Naive B cell (primary cell): ENCODE results near the gene GJD3. TPM values are rescaled to one million over a fixed set of nuclear protein-coding genes. Genes with fewer than 3 reads are reported as not detected.

ENCODE experiments used
- ATAC-seq, 2 donors: fragments of 150-1000 bp; cut with Tn5 transposase; 2 replicates each; pipeline ENCODE4 v1.10.0; 2021; ENCODE audit warnings: low read depth in 2 of 2, mild to moderate bottlenecking in 2 of 2, moderate library complexity in 2 of 2
- DNase-seq: peaks from one replicate; pipeline ENCODE4 v3.0.0; 2022
- H3K27ac Mint-ChIP-seq, 6 donors: one replicate each; pipeline ENCODE4 v1.8.0; 2020 to 2022; ENCODE audit warnings: mild to moderate bottlenecking in 6 of 6, mixed read lengths in 6 of 6, moderate library complexity in 5 of 6, inconsistent platforms in 2 of 6
- H3K27me3 Mint-ChIP-seq, 3 donors: one replicate each; pipeline ENCODE4 v1.8.0; 2021 to 2022; ENCODE audit warnings: mixed read lengths in 3 of 3, mild to moderate bottlenecking in 1 of 3
- H3K36me3 Mint-ChIP-seq, 2 donors: one replicate each; pipeline ENCODE4 v1.8.0; 2020 to 2022; ENCODE audit warnings: mixed read lengths in 2 of 2, inconsistent platforms in 1 of 2, mild to moderate bottlenecking in 1 of 2
- H3K4me1 Mint-ChIP-seq, 3 donors: one replicate each; pipeline ENCODE4 v1.8.0; 2020 to 2022; ENCODE audit warnings: mixed read lengths in 3 of 3, inconsistent platforms in 1 of 3, mild to moderate bottlenecking in 1 of 3, moderate library complexity in 1 of 3
- H3K4me3 Mint-ChIP-seq, 8 donors: one replicate each; pipeline ENCODE4 v1.8.0; 2020 to 2022; ENCODE audit warnings: mild to moderate bottlenecking in 8 of 8, mixed read lengths in 8 of 8, moderate library complexity in 8 of 8, inconsistent platforms in 2 of 8
- H3K9me3 Mint-ChIP-seq, 7 donors: one replicate each; pipeline ENCODE4 v1.8.0; 2020 to 2022; ENCODE audit warnings: mixed read lengths in 7 of 7, mild to moderate bottlenecking in 5 of 7, inconsistent platforms in 2 of 7, moderate library complexity in 1 of 7
- polyA plus RNA-seq, 6 donors: library from polyadenylated mRNA; unstranded; fragments of 300-500 nt; fragmentation: Illumina TruSeq; gene quantifications; one replicate each; pipeline ENCODE4 v1.2.3, GENCODE V29; 2021; ENCODE audit warnings: low read depth in 6 of 6

Gene GJD3
- polyA plus RNA-seq, 6 donors from 2014 or later, result 0.44 to 0.98 TPM; not detected in 4

GRCh38 chr17:40326014-40326831 is 38.3 kb downstream of the GJD3 start:
- peak overlapping the region; percentile 77 to 97 (median 89) for H3K4me3 Mint-ChIP-seq
- H3K27ac Mint-ChIP-seq, result peak overlapping the region; percentile 100
- peaks cover 0 to 4% (median 0%) of the 10 kb centered on the region in 3 donors for H3K27me3 Mint-ChIP-seq
- H3K9me3 Mint-ChIP-seq, result peaks cover 0 to 6% (median 0%) of the 10 kb centered on the region in 7 donors
- ATAC-seq, result peak; percentile 27 to 31
- peak; percentile 76 for DNase-seq
- H3K4me1 Mint-ChIP-seq, result peaks cover 86 to 96% (median 93%) of the 10 kb centered on the region in 3 donors
- H3K36me3 Mint-ChIP-seq, result no peaks in the 10 kb centered on the region

- DNase-seq, result peak; percentile 60
- Mint-ChIP-seq H3K27ac (peak overlapping the region; percentile 100), H3K4me1 (peaks cover 88 to 96% (median 93%) of the 10 kb centered on the region in 3 donors), H3K9me3 (peaks cover 0 to 6% (median 0%) of the 10 kb centered on the region in 7 donors), H3K4me3 (peak overlapping the region; percentile 82 to 97 (median 91)), H3K27me3 (peaks cover 0 to 4% (median 0%) of the 10 kb centered on the region in 3 donors), H3K36me3 (no peaks in the 10 kb centered on the region)
- ATAC-seq, result peak in 1 of 2 donors; percentile 7
Measured at GRCh38 chr17:40325156-40326013, 39.2 kb downstream of the GJD3 start.

GRCh38 chr17:40323391-40324381 is 40.9 kb downstream of the GJD3 start:
- DNase-seq (peak; percentile 89), ATAC-seq (peak; percentile 49 to 50)
- peaks cover 0 to 6% (median 0%) of the 10 kb centered on the region in 7 donors for H3K9me3 Mint-ChIP-seq
- peaks cover 92 to 97% (median 93%) of the 10 kb centered on the region in 3 donors for H3K4me1 Mint-ChIP-seq
- H3K27me3 Mint-ChIP-seq, result peaks cover 0 to 4% (median 0%) of the 10 kb centered on the region in 3 donors
- no peaks in the 10 kb centered on the region for H3K36me3 Mint-ChIP-seq
- H3K27ac Mint-ChIP-seq, result peak overlapping the region; percentile 100
- peak overlapping the region; percentile 82 to 97 (median 92) for H3K4me3 Mint-ChIP-seq

DNA sequence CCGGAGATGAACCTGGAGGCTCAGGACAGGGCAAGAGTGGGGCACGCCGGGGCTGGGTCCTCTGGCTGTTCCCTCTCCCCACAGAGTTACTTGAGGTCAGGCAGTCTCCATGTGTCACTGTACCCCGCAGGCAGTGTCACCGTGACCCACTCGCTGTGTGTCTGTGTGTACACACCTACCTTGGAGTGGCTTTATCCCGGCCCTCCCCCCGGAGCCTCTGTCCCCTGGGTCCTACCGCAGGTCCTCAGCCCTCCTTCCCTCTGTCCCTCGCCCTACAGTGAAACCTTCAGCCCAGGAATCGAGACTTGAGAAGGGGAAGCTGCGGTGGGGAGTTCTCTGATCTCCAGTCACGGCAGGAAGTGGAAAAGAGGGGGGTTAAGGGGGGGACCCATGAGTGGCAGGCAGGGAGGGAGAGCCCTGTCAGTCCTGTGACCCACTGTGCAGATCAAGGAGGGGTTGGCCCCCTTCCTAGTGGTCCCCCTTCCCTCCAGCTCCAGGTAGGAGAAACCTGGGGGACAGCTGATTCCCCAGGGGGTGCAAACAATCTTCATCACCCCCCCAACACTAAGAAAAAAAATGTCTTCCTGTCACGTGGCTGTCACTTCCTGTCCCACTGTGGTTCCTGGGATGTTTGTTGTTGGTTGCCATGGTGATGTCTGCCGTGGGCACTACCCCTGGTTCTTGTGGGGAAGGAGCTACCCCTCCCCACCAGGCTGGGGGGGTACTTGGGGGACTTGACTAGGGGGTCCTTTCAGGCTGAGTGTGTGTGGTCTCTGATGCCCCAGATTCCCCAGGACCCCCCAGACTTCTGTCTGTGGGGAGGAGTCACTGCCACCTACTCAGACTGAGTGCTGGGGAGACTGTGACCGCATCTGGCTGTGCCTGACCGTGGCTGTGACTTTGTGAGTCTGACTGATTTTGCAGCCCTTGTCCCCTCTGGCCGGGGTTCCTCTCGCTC is 41.9 kb downstream of the GJD3 start:
- Mint-ChIP-seq H3K9me3 (peaks cover 0 to 6% (median 0%) of the 10 kb centered on the region in 7 donors), H3K27me3 (peaks cover 0 to 4% (median 0%) of the 10 kb centered on the region in 3 donors), H3K4me3 (peak overlapping the region; percentile 82 to 97 (median 92)), H3K36me3 (no peaks in the 10 kb centered on the region), H3K27ac (peak overlapping the region; percentile 100), H3K4me1 (peaks cover 87 to 97% (median 91%) of the 10 kb centered on the region in 3 donors)
- DNase-seq (peak; percentile 98), ATAC-seq (peak; percentile 36 to 45)

DNA sequence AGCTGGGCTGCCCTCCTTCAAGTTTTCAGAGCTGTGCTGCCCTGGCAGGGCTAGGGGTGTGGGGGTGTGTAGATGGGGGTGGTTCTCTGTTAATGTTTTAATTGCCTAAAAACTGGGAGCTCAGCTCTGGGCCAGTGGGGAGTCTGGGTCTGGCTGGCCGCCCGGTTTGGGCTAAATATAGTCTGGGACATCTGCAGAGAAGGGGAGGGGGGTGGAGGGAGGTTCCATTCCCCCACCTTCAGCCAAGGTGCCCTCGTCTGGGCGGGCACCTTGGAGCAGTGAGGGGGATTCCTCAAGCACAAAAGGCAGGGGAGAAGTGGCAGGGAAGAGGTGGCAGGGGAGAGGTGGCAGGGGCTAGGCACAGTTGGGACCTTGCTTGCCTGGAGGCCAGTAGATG is 42.6 kb downstream of the GJD3 start:
- Mint-ChIP-seq H3K27ac (peak overlapping the region; percentile 100), H3K4me3 (peak overlapping the region; percentile 82 to 97 (median 92)), H3K27me3 (peaks cover 0 to 4% (median 0%) of the 10 kb centered on the region in 3 donors), H3K9me3 (peaks cover 0 to 6% (median 0%) of the 10 kb centered on the region in 7 donors), H3K4me1 (peaks cover 86 to 97% (median 87%) of the 10 kb centered on the region in 3 donors), H3K36me3 (no peaks in the 10 kb centered on the region)
- ATAC-seq, result no peak
- DNase-seq, result no peak

DNA sequence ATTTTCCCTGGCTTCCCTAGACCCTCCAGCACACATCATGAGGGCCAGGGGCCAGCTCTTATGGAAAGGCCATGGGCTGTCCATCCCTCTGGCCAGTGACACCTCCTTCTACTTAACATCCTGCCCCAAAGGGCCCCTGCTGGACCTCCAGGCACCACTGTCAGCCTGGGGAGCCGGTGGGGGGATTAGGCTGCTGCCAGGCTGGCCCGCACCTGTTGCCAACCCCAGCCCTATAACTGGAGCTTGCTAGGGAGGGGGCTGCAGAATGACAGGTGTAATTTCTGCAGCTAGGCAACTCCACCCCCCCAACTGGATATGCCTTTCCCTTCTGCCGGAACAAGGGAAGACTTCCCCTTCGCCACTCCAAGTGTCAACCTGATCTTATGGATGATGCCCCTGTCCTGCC is 43.0 kb downstream of the GJD3 start:
- no peak for DNase-seq
- H3K4me3 Mint-ChIP-seq, result peak overlapping the region; percentile 82 to 97 (median 92)
- H3K4me1 Mint-ChIP-seq, result peaks cover 81 to 93% (median 84%) of the 10 kb centered on the region in 3 donors
- H3K9me3 Mint-ChIP-seq, result peaks cover 0 to 6% (median 0%) of the 10 kb centered on the region in 7 donors
- H3K27me3 Mint-ChIP-seq, result peaks cover 0 to 4% (median 0%) of the 10 kb centered on the region in 3 donors
- peak overlapping the region; percentile 100 for H3K27ac Mint-ChIP-seq
- no peaks in the 10 kb centered on the region for H3K36me3 Mint-ChIP-seq
- ATAC-seq, result no peak

- Mint-ChIP-seq H3K4me1 (peaks cover 79 to 93% (median 84%) of the 10 kb centered on the region in 3 donors), H3K27ac (peak overlapping the region; percentile 94 to 100 (median 100)), H3K36me3 (no peaks in the 10 kb centered on the region), H3K27me3 (peaks cover 0 to 4% (median 0%) of the 10 kb centered on the region in 3 donors), H3K9me3 (peaks cover 0 to 6% (median 0%) of the 10 kb centered on the region in 7 donors), H3K4me3 (peak overlapping the region; percentile 89 to 97 (median 94))
- DNase-seq (no peak), ATAC-seq (no peak)
Measured at GRCh38 chr17:40320756-40321523, 43.6 kb downstream of the GJD3 start.

GRCh38 chr17:40319651-40320540 is 44.6 kb downstream of the GJD3 start:
- H3K9me3 Mint-ChIP-seq, result peaks cover 0 to 6% (median 0%) of the 10 kb centered on the region in 7 donors
- peaks cover 70 to 93% (median 78%) of the 10 kb centered on the region in 3 donors for H3K4me1 Mint-ChIP-seq
- peak; percentile 62 for DNase-seq
- peak overlapping the region; percentile 94 to 100 (median 100) for H3K27ac Mint-ChIP-seq
- H3K27me3 Mint-ChIP-seq, result peaks cover 0 to 4% (median 0%) of the 10 kb centered on the region in 3 donors
- H3K4me3 Mint-ChIP-seq, result peak overlapping the region; percentile 89 to 97 (median 94)
- H3K36me3 Mint-ChIP-seq, result no peaks in the 10 kb centered on the region
- ATAC-seq, result no peak

DNA sequence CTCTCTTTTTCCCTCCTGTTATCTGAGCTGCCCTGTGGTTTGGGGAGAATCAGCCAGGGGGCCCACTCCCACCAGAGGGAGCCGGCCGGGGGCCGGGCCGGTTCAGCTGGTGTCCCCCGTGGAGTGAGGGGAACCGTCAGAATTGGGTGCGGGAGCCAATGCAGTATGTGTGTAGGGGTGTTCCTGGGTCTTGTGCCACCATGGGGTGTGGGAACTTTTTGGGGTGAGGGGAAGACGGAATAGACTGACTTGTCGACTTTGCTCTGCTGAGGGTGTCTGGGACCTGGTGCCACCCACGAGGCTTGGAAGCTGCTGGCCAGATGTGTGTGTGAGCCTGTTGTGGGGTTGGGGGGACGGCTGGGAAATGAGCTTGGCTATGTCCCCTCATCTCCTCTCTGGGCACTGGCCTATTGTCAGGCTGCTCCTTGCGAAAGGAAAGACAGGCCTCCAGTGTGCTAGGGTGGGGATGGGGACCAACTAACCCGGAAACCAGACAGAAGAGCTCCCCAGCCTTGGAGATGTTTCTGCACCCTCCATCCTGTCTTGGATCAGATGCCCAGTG is 45.6 kb downstream of the GJD3 start:
- H3K4me1 Mint-ChIP-seq, result peaks cover 71 to 90% (median 76%) of the 10 kb centered on the region in 3 donors
- H3K9me3 Mint-ChIP-seq, result peaks cover 0 to 6% (median 0%) of the 10 kb centered on the region in 7 donors
- H3K27me3 Mint-ChIP-seq, result peaks cover 0 to 4% (median 0%) of the 10 kb centered on the region in 3 donors
- ATAC-seq (no peak), DNase-seq (no peak)
- H3K4me3 Mint-ChIP-seq, result peak overlapping the region; percentile 89 to 97 (median 94)
- peak overlapping the region; percentile 98 to 100 (median 100) for H3K27ac Mint-ChIP-seq
- no peaks in the 10 kb centered on the region for H3K36me3 Mint-ChIP-seq
